ENCODE data around the gene POC1A.

Gene POC1A

GRCh38 chr3:52150860-52151259 is 3.4 kb downstream of the POC1A start:
- H3K36me3 ChIP-seq (ENCODE audit: control insufficient read depth in 2 of 2, insufficient read depth in 2 of 2, low read length in 2 of 2), result no peaks in the 10 kb centered on the region
- H3K27ac ChIP-seq (ENCODE audit: low read length), result no peak overlapping the region
- H3K9ac ChIP-seq (ENCODE audit: low read length in 2 of 2), result no peak overlapping the region
- no peaks in the 10 kb centered on the region for H3K27me3 ChIP-seq (ENCODE audit: control insufficient read depth in 1 of 2, insufficient read depth in 2 of 2, low read length in 2 of 2)
- H3K9me3 ChIP-seq (ENCODE audit: control insufficient read depth in 2 of 2, low read length in 2 of 2), result no peaks in the 10 kb centered on the region
- no peak overlapping the region for H3K4me3 ChIP-seq (ENCODE audit: low read length in 2 of 2)
- H3K4me1 ChIP-seq (ENCODE audit: control insufficient read depth, insufficient read depth, low read length), result peaks cover 12% of the 10 kb centered on the region

- Histone ChIP-seq H3K9me3 (ENCODE audit: control insufficient read depth in 2 of 2, low read length in 2 of 2) (no peaks in the 10 kb centered on the region), H3K27me3 (ENCODE audit: control insufficient read depth in 1 of 2, insufficient read depth in 2 of 2, low read length in 2 of 2) (no peaks in the 10 kb centered on the region), H3K9ac (ENCODE audit: low read length in 2 of 2) (no peak overlapping the region), H3K36me3 (ENCODE audit: control insufficient read depth in 2 of 2, insufficient read depth in 2 of 2, low read length in 2 of 2) (no peaks in the 10 kb centered on the region), H3K4me1 (ENCODE audit: control insufficient read depth, insufficient read depth, low read length) (peaks cover 12% of the 10 kb centered on the region), H3K27ac (ENCODE audit: low read length) (no peak overlapping the region), H3K4me3 (ENCODE audit: low read length in 2 of 2) (no peak overlapping the region)
Measured at GRCh38 chr3:52150357-52150756, 3.9 kb downstream of the POC1A start.

- H3K4me1 ChIP-seq (ENCODE audit: control insufficient read depth, insufficient read depth, low read length), result peaks cover 12% of the 10 kb centered on the region
- no peak overlapping the region for H3K4me3 ChIP-seq (ENCODE audit: low read length in 2 of 2)
- no peak overlapping the region for H3K27ac ChIP-seq (ENCODE audit: low read length)
- no peaks in the 10 kb centered on the region for H3K36me3 ChIP-seq (ENCODE audit: control insufficient read depth in 2 of 2, insufficient read depth in 2 of 2, low read length in 2 of 2)
- no peak overlapping the region for H3K9ac ChIP-seq (ENCODE audit: low read length in 2 of 2)
- H3K27me3 ChIP-seq (ENCODE audit: control insufficient read depth in 1 of 2, insufficient read depth in 2 of 2, low read length in 2 of 2), result no peaks in the 10 kb centered on the region
- H3K9me3 ChIP-seq (ENCODE audit: control insufficient read depth in 2 of 2, low read length in 2 of 2), result no peaks in the 10 kb centered on the region
Measured at GRCh38 chr3:52149726-52150125, 4.5 kb downstream of the POC1A start.

GRCh38 chr3:52149021-52149420 is 5.2 kb downstream of the POC1A start:
- Histone ChIP-seq H3K9me3 (ENCODE audit: control insufficient read depth in 2 of 2, low read length in 2 of 2) (no peaks in the 10 kb centered on the region), H3K36me3 (ENCODE audit: control insufficient read depth in 2 of 2, insufficient read depth in 2 of 2, low read length in 2 of 2) (no peaks in the 10 kb centered on the region), H3K9ac (ENCODE audit: low read length in 2 of 2) (no peak overlapping the region), H3K27ac (ENCODE audit: low read length) (no peak overlapping the region), H3K27me3 (ENCODE audit: control insufficient read depth in 1 of 2, insufficient read depth in 2 of 2, low read length in 2 of 2) (no peaks in the 10 kb centered on the region), H3K4me3 (ENCODE audit: low read length in 2 of 2) (no peak overlapping the region), H3K4me1 (ENCODE audit: control insufficient read depth, insufficient read depth, low read length) (peaks cover 9% of the 10 kb centered on the region)

- H3K9ac ChIP-seq (ENCODE audit: low read length in 2 of 2), result no peak overlapping the region
- H3K9me3 ChIP-seq (ENCODE audit: control insufficient read depth in 2 of 2, low read length in 2 of 2), result no peaks in the 10 kb centered on the region
- no peaks in the 10 kb centered on the region for H3K27me3 ChIP-seq (ENCODE audit: control insufficient read depth in 1 of 2, insufficient read depth in 2 of 2, low read length in 2 of 2)
- no peaks in the 10 kb centered on the region for H3K36me3 ChIP-seq (ENCODE audit: control insufficient read depth in 2 of 2, insufficient read depth in 2 of 2, low read length in 2 of 2)
- H3K4me1 ChIP-seq (ENCODE audit: control insufficient read depth, insufficient read depth, low read length), result no peaks in the 10 kb centered on the region
- H3K4me3 ChIP-seq (ENCODE audit: low read length in 2 of 2), result no peak overlapping the region
- no peak overlapping the region for H3K27ac ChIP-seq (ENCODE audit: low read length)
Measured at GRCh38 chr3:52147804-52148203, 6.4 kb downstream of the POC1A start.

- no peaks in the 10 kb centered on the region for H3K9me3 ChIP-seq (ENCODE audit: control insufficient read depth in 2 of 2, low read length in 2 of 2)
- no peak overlapping the region for H3K4me3 ChIP-seq (ENCODE audit: low read length in 2 of 2)
- no peaks in the 10 kb centered on the region for H3K27me3 ChIP-seq (ENCODE audit: control insufficient read depth in 1 of 2, insufficient read depth in 2 of 2, low read length in 2 of 2)
- no peak overlapping the region for H3K9ac ChIP-seq (ENCODE audit: low read length in 2 of 2)
- no peaks in the 10 kb centered on the region for H3K4me1 ChIP-seq (ENCODE audit: control insufficient read depth, insufficient read depth, low read length)
- no peak overlapping the region for H3K27ac ChIP-seq (ENCODE audit: low read length)
- no peaks in the 10 kb centered on the region for H3K36me3 ChIP-seq (ENCODE audit: control insufficient read depth in 2 of 2, insufficient read depth in 2 of 2, low read length in 2 of 2)
Measured at GRCh38 chr3:52146811-52147210, 7.4 kb downstream of the POC1A start.

- Histone ChIP-seq H3K4me3 (ENCODE audit: low read length in 2 of 2) (no peak overlapping the region), H3K27me3 (ENCODE audit: control insufficient read depth in 1 of 2, insufficient read depth in 2 of 2, low read length in 2 of 2) (no peaks in the 10 kb centered on the region), H3K9me3 (ENCODE audit: control insufficient read depth in 2 of 2, low read length in 2 of 2) (no peaks in the 10 kb centered on the region), H3K4me1 (ENCODE audit: control insufficient read depth, insufficient read depth, low read length) (no peaks in the 10 kb centered on the region), H3K9ac (ENCODE audit: low read length in 2 of 2) (no peak overlapping the region), H3K36me3 (ENCODE audit: control insufficient read depth in 2 of 2, insufficient read depth in 2 of 2, low read length in 2 of 2) (no peaks in the 10 kb centered on the region), H3K27ac (ENCODE audit: low read length) (no peak overlapping the region)
Measured at GRCh38 chr3:52146189-52146588, 8.0 kb downstream of the POC1A start.

GRCh38 chr3:52145736-52146110 is 8.5 kb downstream of the POC1A start:
- H3K27me3 ChIP-seq (ENCODE audit: control insufficient read depth in 1 of 2, insufficient read depth in 2 of 2, low read length in 2 of 2), result no peaks in the 10 kb centered on the region
- no peak overlapping the region for H3K27ac ChIP-seq (ENCODE audit: low read length)
- no peaks in the 10 kb centered on the region for H3K9me3 ChIP-seq (ENCODE audit: control insufficient read depth in 2 of 2, low read length in 2 of 2)
- no peak overlapping the region for H3K9ac ChIP-seq (ENCODE audit: low read length in 2 of 2)
- no peaks in the 10 kb centered on the region for H3K36me3 ChIP-seq (ENCODE audit: control insufficient read depth in 2 of 2, insufficient read depth in 2 of 2, low read length in 2 of 2)
- no peaks in the 10 kb centered on the region for H3K4me1 ChIP-seq (ENCODE audit: control insufficient read depth, insufficient read depth, low read length)
- no peak overlapping the region for H3K4me3 ChIP-seq (ENCODE audit: low read length in 2 of 2)

- Histone ChIP-seq H3K4me1 (ENCODE audit: control insufficient read depth, insufficient read depth, low read length) (no peaks in the 10 kb centered on the region), H3K36me3 (ENCODE audit: control insufficient read depth in 2 of 2, insufficient read depth in 2 of 2, low read length in 2 of 2) (no peaks in the 10 kb centered on the region), H3K27ac (ENCODE audit: low read length) (no peak overlapping the region), H3K9me3 (ENCODE audit: control insufficient read depth in 2 of 2, low read length in 2 of 2) (no peaks in the 10 kb centered on the region), H3K4me3 (ENCODE audit: low read length in 2 of 2) (no peak overlapping the region), H3K9ac (ENCODE audit: low read length in 2 of 2) (no peak overlapping the region), H3K27me3 (ENCODE audit: control insufficient read depth in 1 of 2, insufficient read depth in 2 of 2, low read length in 2 of 2) (no peaks in the 10 kb centered on the region)
Measured at GRCh38 chr3:52144796-52145735, 9.2 kb downstream of the POC1A start.

GRCh38 chr3:52144034-52144795 is 10.0 kb downstream of the POC1A start:
- no peak overlapping the region for H3K4me3 ChIP-seq (ENCODE audit: low read length in 2 of 2)
- H3K27me3 ChIP-seq (ENCODE audit: control insufficient read depth in 1 of 2, insufficient read depth in 2 of 2, low read length in 2 of 2), result no peaks in the 10 kb centered on the region
- H3K4me1 ChIP-seq (ENCODE audit: control insufficient read depth, insufficient read depth, low read length), result no peaks in the 10 kb centered on the region
- no peak overlapping the region for H3K9ac ChIP-seq (ENCODE audit: low read length in 2 of 2)
- no peaks in the 10 kb centered on the region for H3K36me3 ChIP-seq (ENCODE audit: control insufficient read depth in 2 of 2, insufficient read depth in 2 of 2, low read length in 2 of 2)
- no peak overlapping the region for H3K27ac ChIP-seq (ENCODE audit: low read length)
- no peaks in the 10 kb centered on the region for H3K9me3 ChIP-seq (ENCODE audit: control insufficient read depth in 2 of 2, low read length in 2 of 2)

- Histone ChIP-seq H3K27ac (ENCODE audit: low read length) (no peak overlapping the region), H3K36me3 (ENCODE audit: control insufficient read depth in 2 of 2, insufficient read depth in 2 of 2, low read length in 2 of 2) (no peaks in the 10 kb centered on the region), H3K4me3 (ENCODE audit: low read length in 2 of 2) (no peak overlapping the region), H3K4me1 (ENCODE audit: control insufficient read depth, insufficient read depth, low read length) (no peaks in the 10 kb centered on the region), H3K9ac (ENCODE audit: low read length in 2 of 2) (no peak overlapping the region), H3K27me3 (ENCODE audit: control insufficient read depth in 1 of 2, insufficient read depth in 2 of 2, low read length in 2 of 2) (no peaks in the 10 kb centered on the region), H3K9me3 (ENCODE audit: control insufficient read depth in 2 of 2, low read length in 2 of 2) (no peaks in the 10 kb centered on the region)
Measured at GRCh38 chr3:52143616-52144015, 10.6 kb downstream of the POC1A start.

Data from stomach smooth muscle (tissue), 2 donors.